HepG2 (cell line): ENCODE data around the gene MTHFD2L. TPM values are rescaled to one million over a fixed set of nuclear protein-coding genes. Genes with fewer than 3 reads are reported as not detected.

Experiments
- ATAC-seq: fragments of 200-7000 bp; cut with Tn5 transposase; 3 replicates; pipeline ENCODE4 v1.9.1; 2020; ENCODE audit warnings: mild to moderate bottlenecking, moderate library complexity
- BruUV-seq: library from RNA; stranded (reverse); fragments of 400-500 nt; replicated peaks from 2 replicates; lab custom pipeline; 2021; lab: Mats Ljungman, UMichigan
- CTCF ChIA-PET: fragments of 300-600 bp; formaldehyde crosslinking; extraction: SDS; loops from one replicate; lab custom pipeline; 2021; ENCODE audit warnings: low total read pairs, inconsistent platforms, low intra/inter-chr PET ratio; lab: Yijun Ruan, JAX
- POLR2A ChIA-PET: fragments of 350-600 bp; sonication (Branson Sonifier 250); formaldehyde crosslinking; loops from one replicate; lab custom pipeline; 2020; ENCODE audit warnings: antibody characterized with exemption, inconsistent platforms; lab: Yijun Ruan, JAX
- DNase-seq: peaks from one replicate; pipeline ENCODE4 v3.0.0-alpha.2; 2015; ENCODE audit warnings: low spot score
- FAIRE-seq: peaks from 3 replicates; lab custom pipeline; 2011; peaks lifted over from hg19 to GRCh38; lab: Jason Lieb, UNC
- H2AFZ ChIP-seq: one replicate; pipeline ENCODE4 v1.6.1; 2011; ENCODE audit warnings: low read length, inconsistent platforms
- H3K27ac ChIP-seq: fragments of 300-600 bp; 3 replicates; pipeline ENCODE4 v1.8.0; 2011; ENCODE audit warnings: mixed run types, mild to moderate bottlenecking, mixed read lengths, low read length, inconsistent platforms; ENCODE audit not compliant: insufficient read depth; ENCODE audit errors: extremely low read length
- H3K27me3 ChIP-seq, 2 experiments: fragments of 200-600 bp in 1 of 2; 2 replicates in 1 of 2; 3 replicates in 1 of 2; pipeline versions ENCODE4 v1.6.0 to v1.8.0; 2011; ENCODE audit warnings: low read length in 2 of 2, mild to moderate bottlenecking in 2 of 2, moderate library complexity in 2 of 2, inconsistent platforms in 1 of 2; ENCODE audit not compliant: insufficient read depth in 2 of 2, control insufficient read depth in 1 of 2
- H3K36me3 ChIP-seq, 2 experiments: fragments of 200-600 bp in 1 of 2; replicated peaks in 1 of 2; 2 replicates in 1 of 2; 3 replicates in 1 of 2; pipeline versions ENCODE4 v1.5.1 to v1.8.0; 2011; ENCODE audit warnings: low read length in 2 of 2, inconsistent platforms in 1 of 2; ENCODE audit not compliant: insufficient read depth in 2 of 2, control insufficient read depth in 1 of 2
- H3K4me1 ChIP-seq: 2 replicates; pipeline ENCODE4 v1.5.1; 2012; ENCODE audit warnings: low read length, inconsistent platforms; ENCODE audit not compliant: insufficient read depth
- H3K4me2 ChIP-seq: 2 replicates; pipeline ENCODE4 v1.6.0; 2011; ENCODE audit warnings: low read depth, low read length, inconsistent platforms
- H3K4me3 ChIP-seq, 3 experiments: fragments of 200-600 bp in 1 of 3; sonication (generic), shearing (Covaris generic) in 1 of 3; replicated peaks in 1 of 3; 2 replicates each; pipeline ENCODE4 v1.5.1; 2011 to 2016; ENCODE audit warnings: low read length in 3 of 3, inconsistent platforms in 2 of 3, low read depth in 2 of 3, mild to moderate bottlenecking in 2 of 3, control low read depth in 1 of 3, mixed read lengths in 1 of 3; ENCODE audit not compliant: insufficient read depth in 1 of 3
- H3K79me2 ChIP-seq: one replicate; pipeline ENCODE4 v1.6.1; 2011; ENCODE audit warnings: low read length, inconsistent platforms; ENCODE audit not compliant: insufficient read depth
- H3K9ac ChIP-seq: 2 replicates; pipeline ENCODE4 v1.6.0; 2011; ENCODE audit warnings: mild to moderate bottlenecking, low read depth, low read length, inconsistent platforms; ENCODE audit not compliant: insufficient read depth
- H3K9me3 ChIP-seq: 2 replicates; pipeline ENCODE4 v1.5.1; 2012; ENCODE audit warnings: mild to moderate bottlenecking, low read length
- H4K20me1 ChIP-seq: 2 replicates; pipeline ENCODE4 v1.6.0; 2011; ENCODE audit warnings: inconsistent platforms, mild to moderate bottlenecking, low read length, moderate library complexity; ENCODE audit not compliant: insufficient read depth
- ARID2 ChIP-seq: sonication (generic); formaldehyde crosslinking; IDR thresholded peaks from 2 replicates; pipeline ENCODE4 v1.8.1; 2022; ENCODE audit warnings: mild to moderate bottlenecking, missing genetic modification reagents, borderline replicate concordance
- ATF1 ChIP-seq: IDR thresholded peaks from 2 replicates; pipeline ENCODE4 v1.6.1; 2016; ENCODE audit warnings: mild to moderate bottlenecking, control low read depth
- ATF2 ChIP-seq: sonication (generic); formaldehyde crosslinking; IDR thresholded peaks from 2 replicates; pipeline ENCODE4 v1.4.0; 2020; ENCODE audit warnings: missing genetic modification reagents
- LRRFIP1 ChIP-seq: sonication (generic); formaldehyde crosslinking; conservative IDR thresholded peaks from 2 replicates; pipeline ENCODE4 v1.4.0; 2020; ENCODE audit warnings: missing genetic modification reagents
- MTA1 ChIP-seq: sonication (generic); formaldehyde crosslinking; IDR thresholded peaks from 2 replicates; pipeline ENCODE4 v1.4.0; 2020; ENCODE audit warnings: missing genetic modification reagents, mild to moderate bottlenecking, borderline replicate concordance
- NR2C2 ChIP-seq: sonication (generic); formaldehyde crosslinking; IDR thresholded peaks from 2 replicates; pipeline ENCODE4 v1.4.0; 2020; ENCODE audit warnings: missing genetic modification reagents, mild to moderate bottlenecking, moderate library complexity, borderline replicate concordance
- ZBTB33 ChIP-seq: sonication (generic); formaldehyde crosslinking; IDR thresholded peaks from 2 replicates; pipeline ENCODE4 v1.4.0; 2020; ENCODE audit warnings: missing genetic modification reagents
- ZNF792 ChIP-seq: IDR thresholded peaks from 2 replicates; pipeline ENCODE4 v1.6.1; 2016
- WGBS: methylation state at CpG from one replicate; pipeline ENCODE4 v1.1.6; 2017; ENCODE audit warnings: low lambda C conversion rate; 5-methylcytosine and 5-hydroxymethylcytosine counted together
- in situ Hi-C: cut with HindIII; loops from 2 replicates; pipeline ENCODE4 v1.10.0; 2017; ENCODE audit warnings: low pct_unique_long_range_greater_than_20kb; ENCODE audit not compliant: extremely low pct_ligation_motif_present
- intact Hi-C: fragments of 100-400 bp; cut with micrococcal nuclease; formaldehyde crosslinking; loops from one replicate; pipeline ENCODE4 v1.10.0; 2022; ENCODE audit not compliant: unreplicated experiment
- polyA plus RNA-seq, 8 experiments: library from polyadenylated mRNA; depleted of rRNA in 3 of 8; stranded (reverse) in 7 of 8; unstranded in 1 of 8; fragments of >200 nt; fragmentation: Illumina TruSeq in 4 of 8; extraction: Trizol in 4 of 8; gene quantifications; 2 replicates each; pipeline versions ENCODE4 v1.2.1 to v1.2.3, GENCODE V29; 2011 to 2016; ENCODE audit warnings: low read depth in 4 of 8, missing spikeins in 1 of 8, mixed read lengths in 1 of 8; ENCODE audit not compliant: insufficient read depth in 1 of 8
- total RNA-seq, 5 experiments: library from RNA; depleted of rRNA; stranded (reverse); fragments of >200 nt; fragmentation: Illumina TruSeq; extraction: Trizol; gene quantifications; 2 replicates each; pipeline ENCODE4 v1.2.3, GENCODE V29; 2016; ENCODE audit warnings: low read depth in 1 of 5
- TF ChIP-seq, protein P1 (sequence below): sonication (generic); formaldehyde crosslinking; IDR thresholded peaks from 2 replicates; pipeline ENCODE4 v1.8.1; 2023; ENCODE audit warnings: mild to moderate bottlenecking, moderate library complexity, missing genetic modification reagents
- TF ChIP-seq, protein P2 (sequence below): IDR thresholded peaks from 2 replicates; pipeline ENCODE4 v1.6.1; 2016; ENCODE audit warnings: low read depth, borderline replicate concordance
- TF ChIP-seq, protein P3 (sequence below): IDR thresholded peaks from 2 replicates; pipeline ENCODE4 v1.6.1; 2016; ENCODE audit warnings: missing genetic modification reagents, missing compliant biosample characterization

Gene MTHFD2L
- total and polyA plus RNA-seq, 2 of the 13 experiments (the other 11 are each of a cell fraction or from before 2014, with no cell fraction given): 10.5 to 14.9 TPM

DNA sequence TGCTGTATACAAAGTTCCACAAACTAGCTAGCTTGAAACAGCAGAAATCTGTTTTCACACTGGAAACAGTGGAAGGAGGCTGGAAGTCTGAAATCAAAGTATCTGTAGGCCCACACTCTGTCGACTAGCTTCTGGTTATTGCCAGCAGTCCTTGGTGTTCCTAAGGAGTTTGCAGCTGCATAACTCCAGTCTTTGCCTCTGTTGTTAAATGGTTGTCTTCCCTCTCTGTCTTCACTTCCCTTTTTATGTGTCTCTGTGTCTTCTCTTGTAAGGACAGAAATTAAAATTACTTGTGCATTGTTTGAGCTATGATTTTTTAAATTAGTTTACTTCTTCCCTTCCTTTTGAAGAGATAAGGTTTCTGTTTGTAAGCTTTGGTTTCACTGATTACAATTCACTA is 8.2 kb downstream of the MTHFD2L start:
- H3K9ac ChIP-seq: no peak overlapping the region
- H2AFZ ChIP-seq: no peak overlapping the region
- DNase-seq: no peak
- in situ Hi-C loops: no loop called here
- POLR2A ChIA-PET: no interaction called here
- intact Hi-C loops: no loop called here
- H3K27me3 ChIP-seq: no peaks in the 10 kb centered on the region
- CTCF ChIA-PET: no interaction called here
- H3K27ac ChIP-seq: no peak overlapping the region
- WGBS: 75% methylated on average over 1 of the region's 1 CpG
- no peak for FAIRE-seq
- no peaks in the 10 kb centered on the region for H4K20me1 ChIP-seq
- TF ChIP-seq ZBTB33 (CRISPR knock-in tag) (no peak), ZNF792 (CRISPR knock-in tag) (no peak), ATF1 (CRISPR knock-in tag) (no peak), ATF2 (CRISPR knock-in tag) (no peak), NR2C2 (CRISPR knock-in tag) (no peak), MTA1 (CRISPR knock-in tag) (no peak), ARID2 (no peak), LRRFIP1 (no peak)
- TF ChIP-seq, protein P1, sequence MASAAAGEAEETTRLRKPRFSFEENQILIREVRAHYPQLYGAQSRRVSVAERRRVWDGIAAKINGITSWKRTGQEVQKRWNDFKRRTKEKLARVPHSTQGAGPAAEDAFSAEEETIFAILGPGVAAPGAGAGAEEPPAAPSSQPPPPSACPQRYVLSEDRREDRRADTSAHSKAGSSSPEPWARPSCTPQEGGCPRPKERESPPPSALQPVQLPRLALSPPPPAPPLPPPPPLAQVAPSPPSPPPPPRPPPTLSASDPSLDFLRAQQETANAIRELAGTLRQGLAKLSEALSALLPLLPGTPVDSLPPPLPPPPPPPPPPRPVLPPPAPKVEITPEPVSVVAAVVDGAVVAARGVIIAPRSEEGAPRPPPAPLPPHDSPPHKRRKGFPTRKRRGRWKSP (CRISPR knock-in tag): no peak
- TF ChIP-seq, protein P2, sequence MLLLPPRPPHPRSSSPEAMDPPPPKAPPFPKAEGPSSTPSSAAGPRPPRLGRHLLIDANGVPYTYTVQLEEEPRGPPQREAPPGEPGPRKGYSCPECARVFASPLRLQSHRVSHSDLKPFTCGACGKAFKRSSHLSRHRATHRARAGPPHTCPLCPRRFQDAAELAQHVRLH: no peak
- TF ChIP-seq, protein P3, sequence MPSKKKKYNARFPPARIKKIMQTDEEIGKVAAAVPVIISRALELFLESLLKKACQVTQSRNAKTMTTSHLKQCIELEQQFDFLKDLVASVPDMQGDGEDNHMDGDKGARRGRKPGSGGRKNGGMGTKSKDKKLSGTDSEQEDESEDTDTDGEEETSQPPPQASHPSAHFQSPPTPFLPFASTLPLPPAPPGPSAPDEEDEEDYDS: no peak
- TF ChIP-seq, all 625 proteins: peak for 0
- Histone ChIP-seq H3K4me2 (no peak overlapping the region), H3K36me3 (peaks cover 2 to 8% of the 10 kb centered on the region in 2 experiments; a peak in 2 of 5 replicates), H3K4me3 (no peak overlapping the region), H3K4me1 (no peaks in the 10 kb centered on the region), H3K9me3 (no peaks in the 10 kb centered on the region), H3K79me2 (peaks cover 5% of the 10 kb centered on the region)
- no TSS peak for BruUV-seq
- ATAC-seq: no peak
